ENCODE results near the gene IRF7.
A peak's percentile ranks its signal among the peaks of the same experiment; 100 is the strongest.

The IRF7 gene

DNA sequence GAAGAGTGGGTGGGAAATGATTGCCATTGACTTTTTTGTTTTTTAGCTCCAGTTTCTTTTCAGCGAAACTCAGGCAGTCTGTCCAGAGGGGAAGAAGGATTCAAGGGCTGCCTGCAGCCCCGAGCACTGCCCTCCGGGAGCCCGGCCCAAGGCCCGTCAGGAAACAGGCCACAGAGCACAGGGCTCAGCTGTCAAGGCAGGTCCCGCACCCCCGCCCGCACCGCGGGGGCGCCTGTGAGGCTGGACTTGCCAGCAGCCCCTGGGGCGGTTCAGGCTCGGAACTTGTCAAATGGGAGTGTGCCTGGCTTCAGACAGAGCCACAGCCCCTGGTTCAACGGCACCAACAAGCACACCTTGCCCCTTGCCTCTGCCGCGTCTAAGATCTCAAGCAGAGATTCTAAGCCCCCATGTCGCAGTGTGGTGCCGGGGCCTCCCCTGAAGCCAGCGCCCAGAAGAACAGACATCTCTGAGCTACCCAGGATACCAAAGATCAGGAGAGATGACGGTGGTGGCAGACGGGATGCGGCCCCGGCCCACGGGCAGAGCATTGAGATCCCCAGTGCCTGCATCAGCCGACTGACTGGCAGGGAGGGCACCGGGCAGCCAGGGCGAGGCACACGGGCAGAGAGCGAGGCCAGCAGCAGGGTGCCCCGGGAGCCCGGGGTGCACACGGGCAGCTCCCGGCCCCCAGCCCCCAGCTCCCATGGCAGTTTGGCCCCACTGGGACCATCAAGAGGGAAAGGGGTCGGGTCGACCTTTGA lies 8.6 kb downstream of the IRF7 start:
- DNase-seq = no peak

GRCh38 chr11:606245-606644 lies 9.5 kb downstream of the IRF7 start:
- DNase-seq = peak; percentile 18

DNA sequence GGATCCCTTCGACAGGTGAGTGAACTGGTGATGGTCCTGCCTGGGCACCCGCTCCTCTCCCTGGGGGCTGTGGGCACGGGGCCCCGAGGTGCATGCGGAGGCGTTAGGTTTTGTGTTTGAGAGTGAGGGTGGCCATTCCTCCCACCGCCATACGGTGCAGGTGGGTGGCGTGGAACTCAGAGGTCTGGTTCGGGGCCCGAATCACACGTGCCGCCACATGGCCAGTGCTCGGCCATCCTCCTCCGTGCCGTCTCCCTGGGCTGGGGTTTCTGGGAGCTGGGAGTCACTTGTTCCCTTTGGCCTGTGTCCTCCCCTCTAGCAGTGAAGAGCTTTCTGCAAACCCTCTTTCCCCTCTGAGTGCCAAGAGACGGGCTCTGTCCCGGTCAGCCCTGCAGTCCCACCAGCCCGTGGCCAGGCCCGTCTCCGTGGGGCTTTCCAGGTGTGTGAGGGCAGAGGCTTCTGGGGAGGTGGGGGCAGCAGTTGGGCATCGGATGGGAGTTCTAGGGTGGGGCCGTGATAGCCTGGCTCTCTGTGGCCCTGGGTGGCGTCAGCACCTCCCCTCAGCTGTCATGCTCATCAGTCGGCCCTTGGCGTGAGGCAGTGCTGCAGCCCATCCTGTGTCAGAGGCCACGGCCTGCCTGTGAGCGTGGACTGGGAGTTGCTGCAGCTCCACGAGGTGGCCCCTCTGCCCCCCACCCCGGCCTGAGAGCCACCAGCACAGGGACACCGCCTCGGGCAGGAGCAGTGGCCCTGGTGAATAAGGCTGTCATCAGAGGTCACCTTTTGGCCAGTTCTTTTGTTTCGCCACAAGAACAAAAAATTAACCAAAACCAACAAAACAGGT lies 10.2 kb downstream of the IRF7 start:
- no peak for DNase-seq

GRCh38 chr11:603154-603553 lies 12.6 kb downstream of the IRF7 start:
- no peak for DNase-seq

DNA sequence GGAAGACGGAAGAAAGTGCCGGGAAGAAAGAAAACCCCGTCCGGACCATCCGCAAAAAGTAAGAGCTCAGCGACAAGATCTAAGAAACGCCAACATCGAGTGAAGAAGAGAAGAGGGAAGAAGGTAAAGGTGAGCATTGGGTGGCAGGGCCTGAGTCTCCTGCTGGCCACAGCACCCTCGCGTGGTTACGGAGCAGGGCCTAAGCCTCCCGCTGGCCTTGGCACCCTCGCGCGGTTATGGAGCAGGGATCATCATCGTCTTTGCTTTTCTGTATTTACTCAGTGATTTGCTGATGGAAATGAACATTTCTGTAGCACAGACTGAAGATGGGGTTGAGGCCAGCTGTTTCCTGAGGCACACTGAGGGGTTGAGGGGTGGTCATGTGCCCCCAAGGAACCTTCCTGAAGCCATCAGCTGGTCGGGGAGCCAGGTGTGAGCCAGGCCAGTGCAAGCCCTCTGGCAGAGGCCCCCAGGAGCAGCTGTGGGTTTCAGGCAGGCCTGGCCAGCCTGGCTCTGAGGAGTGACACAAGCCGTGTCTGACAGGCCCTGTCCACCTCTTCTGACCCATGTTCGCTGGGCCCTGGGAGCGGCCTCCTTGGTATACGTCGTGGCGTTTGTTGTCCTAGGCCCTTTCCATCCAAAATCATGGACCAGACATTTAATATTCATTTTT lies 14.0 kb downstream of the IRF7 start:
- DNase-seq = no peak

- no peak for DNase-seq
Observed at GRCh38 chr11:598005-598680, 17.6 kb downstream of the IRF7 start.

DNA sequence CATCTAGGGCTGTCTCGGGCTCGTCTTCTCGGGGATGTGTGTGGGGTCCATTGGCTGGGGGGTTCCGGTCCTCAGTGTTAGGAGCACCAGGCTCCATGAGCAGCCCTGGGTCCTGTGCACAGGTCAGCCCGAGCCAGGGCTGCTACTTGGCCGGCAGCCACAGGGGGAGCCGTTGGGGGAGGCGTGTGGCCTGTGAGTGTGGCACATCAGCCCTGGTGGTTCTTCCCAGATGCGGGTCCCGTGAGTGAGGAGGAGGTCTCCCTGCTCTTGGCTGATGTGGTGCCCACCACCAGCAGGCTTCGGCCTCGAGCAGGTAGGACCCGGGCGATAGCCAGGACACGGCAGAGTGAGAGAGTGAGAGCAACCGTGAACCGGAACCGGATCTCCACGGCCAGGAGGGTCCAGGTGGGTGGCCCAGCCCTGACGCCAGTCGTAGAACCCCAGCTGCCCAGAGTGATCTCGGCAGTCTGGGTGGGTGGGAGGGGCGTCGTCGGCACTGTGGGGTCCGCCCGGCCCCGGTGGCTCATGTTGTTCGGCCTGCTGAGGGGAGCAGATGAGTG lies 18.5 kb downstream of the IRF7 start:
- no peak for DNase-seq

DNA sequence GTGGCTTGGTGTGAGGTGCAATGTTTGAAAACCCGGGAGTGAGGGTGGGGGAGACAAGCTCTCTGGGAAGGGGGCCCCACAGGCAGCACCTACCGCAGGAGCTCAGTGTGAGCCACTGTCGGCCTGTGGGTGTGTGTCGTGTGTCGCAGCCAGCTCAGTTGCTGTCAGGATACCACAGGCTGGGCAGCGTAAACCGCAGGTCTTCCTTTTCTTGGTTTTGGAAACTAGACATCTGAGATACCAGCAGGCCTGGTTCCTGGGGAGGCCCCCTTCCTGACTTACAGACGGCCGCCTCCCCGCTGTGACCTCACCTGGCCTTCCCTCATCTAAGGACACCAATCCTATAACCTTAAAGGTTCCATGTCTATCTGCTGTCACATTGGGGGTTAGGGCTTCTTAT lies 19.4 kb downstream of the IRF7 start:
- DNase-seq = no peak

- DNase-seq = no peak
Observed at GRCh38 chr11:595400-595799, 20.4 kb downstream of the IRF7 start.

- no peak for DNase-seq
Observed at GRCh38 chr11:593347-593746, 22.4 kb downstream of the IRF7 start.

DNA sequence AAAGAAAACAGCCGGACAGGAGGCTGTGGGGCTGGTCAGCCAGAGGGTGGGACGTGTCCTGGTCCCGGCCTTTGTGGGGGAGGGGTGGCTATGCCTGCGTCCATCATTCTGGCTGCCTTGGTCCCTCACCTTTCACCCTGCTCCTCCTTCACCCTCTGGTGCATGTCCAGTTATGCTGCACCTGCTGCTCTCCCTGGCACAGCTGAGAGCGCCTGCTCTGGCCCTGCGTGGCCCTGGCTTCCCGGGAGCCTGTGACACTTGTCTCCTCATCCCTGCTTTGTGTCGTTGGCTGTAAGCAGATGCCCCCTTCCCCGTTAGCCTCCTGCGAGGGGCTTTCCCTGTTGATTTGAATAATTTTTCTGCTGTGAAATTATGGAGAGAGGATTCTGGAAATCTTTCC lies 22.8 kb downstream of the IRF7 start:
- DNase-seq = no peak

DNA sequence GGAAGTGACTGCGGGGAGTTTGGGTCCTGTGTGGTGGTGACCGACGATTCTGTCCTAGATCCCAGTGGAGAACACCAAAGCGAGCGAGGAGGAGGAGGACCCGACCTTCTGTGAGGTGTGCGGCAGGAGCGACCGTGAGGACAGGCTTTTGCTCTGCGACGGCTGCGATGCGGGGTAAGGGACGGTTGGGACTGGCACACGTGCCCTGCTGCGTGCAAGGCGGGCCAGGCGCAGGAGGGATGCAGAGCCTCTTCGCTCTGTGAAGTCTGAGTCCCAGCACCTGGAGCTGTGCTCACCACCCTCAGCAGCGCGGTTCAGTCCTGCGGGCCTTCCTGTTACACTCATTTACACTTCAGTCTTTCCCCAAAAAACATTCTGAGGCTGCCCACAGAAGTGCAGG lies 23.2 kb downstream of the IRF7 start:
- no peak for DNase-seq

- no peak for DNase-seq
Observed at GRCh38 chr11:590997-591396, 24.8 kb downstream of the IRF7 start.

DNA sequence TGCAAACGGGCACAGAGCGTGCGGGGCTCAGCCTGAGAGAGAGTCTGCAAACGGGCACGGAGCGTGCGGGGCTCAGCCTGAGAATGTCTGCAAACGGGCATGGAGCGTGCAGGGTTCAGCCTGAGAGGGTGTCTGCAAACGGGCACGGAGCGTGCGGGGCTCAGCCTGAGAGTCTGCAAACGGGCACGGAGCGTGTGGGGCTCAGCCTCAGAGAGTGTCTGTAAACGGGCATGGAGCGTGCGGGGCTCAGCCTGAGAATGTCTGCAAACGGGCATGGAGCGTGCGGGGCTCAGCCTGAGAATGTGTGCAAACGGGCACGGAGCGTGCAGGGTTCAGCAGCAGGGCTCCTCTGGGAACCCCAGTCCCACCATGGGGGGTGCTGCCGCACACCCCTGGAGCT lies 26.0 kb downstream of the IRF7 start:
- DNase-seq = no peak

DNA sequence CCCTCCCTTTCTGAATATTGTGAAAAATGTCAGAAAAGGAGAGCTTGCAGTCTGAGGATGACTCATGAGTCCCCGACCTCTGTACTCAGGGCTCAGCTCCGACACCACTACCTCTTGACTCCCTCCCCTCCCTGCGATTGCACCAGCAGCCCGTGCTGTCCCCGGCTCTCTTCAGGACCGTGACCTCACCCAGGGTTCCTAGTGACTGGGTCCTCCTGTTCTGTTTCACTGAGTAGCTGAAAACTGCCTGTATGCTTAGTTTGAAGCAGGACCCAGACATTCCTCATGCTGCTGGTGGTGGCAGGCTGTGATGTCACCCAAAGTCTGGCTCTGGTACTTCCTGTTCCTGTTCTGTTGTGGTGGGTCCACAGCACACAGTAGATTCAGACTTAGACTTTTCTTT lies 27.8 kb downstream of the IRF7 start:
- no peak for DNase-seq

DNA sequence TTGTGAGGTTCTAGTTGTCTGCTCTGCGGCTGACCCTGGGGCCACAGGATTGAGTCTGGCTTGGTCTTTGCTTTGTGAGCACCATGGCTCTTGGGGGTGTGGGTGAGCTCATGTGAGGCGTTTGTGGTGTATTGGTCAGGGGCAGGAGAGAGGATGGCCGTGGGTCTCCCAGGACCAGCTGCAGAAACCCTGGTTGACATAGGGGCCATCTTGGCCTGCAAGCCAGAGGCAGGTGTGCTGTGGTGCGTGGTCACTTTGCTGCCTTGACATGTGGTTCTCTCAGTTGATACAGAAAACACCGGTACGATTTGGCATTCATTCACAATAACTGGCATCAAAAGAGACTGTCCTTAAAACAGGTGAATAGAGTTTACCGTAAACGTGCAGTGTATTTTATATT lies 28.2 kb downstream of the IRF7 start:
- no peak for DNase-seq

GRCh38 chr11:586376-587316 lies 29.1 kb downstream of the IRF7 start:
- no peak for DNase-seq

GRCh38 chr11:584287-584686 lies 31.5 kb downstream of the IRF7 start:
- DNase-seq = no peak

DNA sequence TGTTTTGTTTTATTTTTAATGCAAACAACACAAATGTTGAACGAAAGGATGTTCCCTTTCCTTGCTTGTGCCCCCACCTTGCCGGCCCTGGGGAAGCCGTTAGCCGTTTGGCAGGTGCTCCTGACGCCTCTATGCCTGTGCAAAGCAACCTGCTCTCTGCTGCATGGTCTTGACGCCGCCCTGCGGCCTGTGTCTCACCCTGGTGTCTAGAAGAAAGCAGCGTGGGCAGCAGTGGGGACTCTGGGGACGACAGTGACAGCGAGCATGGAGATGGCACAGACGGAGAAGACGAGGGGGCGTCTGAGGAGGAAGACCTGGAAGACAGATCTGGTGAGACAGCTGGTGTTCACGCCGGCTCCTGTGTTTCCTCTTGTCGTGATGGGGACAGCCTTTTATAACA lies 34.0 kb downstream of the IRF7 start:
- DNase-seq = no peak

- no peak for DNase-seq
Observed at GRCh38 chr11:581342-581741, 34.4 kb downstream of the IRF7 start.

GRCh38 chr11:579830-580601 lies 35.7 kb downstream of the IRF7 start:
- no peak for DNase-seq
